Kidney epithelial cell (primary cell): ENCODE results near the gene RGP1. TPM values are rescaled to one million over a fixed set of nuclear protein-coding genes. Genes with fewer than 3 reads are reported as not detected.

Experiments used
- DNase-seq: peaks from one replicate; pipeline ENCODE4 v3.0.0-alpha.2; 2010; ENCODE audit warnings: low read depth
- H3K27me3 ChIP-seq: 2 replicates; pipeline ENCODE4 v1.6.0; 2011; ENCODE audit warnings: low read length; ENCODE audit not compliant: control insufficient read depth, insufficient read depth
- H3K36me3 ChIP-seq: 2 replicates; pipeline ENCODE4 v1.5.1; 2011; ENCODE audit warnings: low read length; ENCODE audit not compliant: control insufficient read depth, insufficient read depth
- H3K4me3 ChIP-seq: 2 replicates; pipeline ENCODE4 v1.5.1; 2011; ENCODE audit warnings: low read depth, mild to moderate bottlenecking, control low read depth, low read length
- CTCF ChIP-seq: IDR thresholded peaks from 2 replicates; pipeline ENCODE4 v1.5.1; 2011; ENCODE audit warnings: mild to moderate bottlenecking, moderate library complexity, low read length, control low read depth, inconsistent platforms; ENCODE audit not compliant: insufficient read depth, poor library complexity, severe bottlenecking
- total RNA-seq: library from RNA; depleted of rRNA; stranded (reverse); fragments of >200 nt; gene quantifications from 2 replicates; pipeline ENCODE4 v1.2.3, GENCODE V29; 2015

Gene RGP1
- 21.5 and 24.4 TPM in 2 replicates for total RNA-seq

- peak within 1 kb of the TSS; percentile 83 for H3K4me3 ChIP-seq
- DNase-seq = no peak
- peaks cover 3% of the 10 kb centered on the region for H3K36me3 ChIP-seq
- H3K27me3 ChIP-seq = no peaks in the 10 kb centered on the region
- no peak for TF ChIP-seq CTCF
Measured at GRCh38 chr9:35748858-35749514, at the start of gene RGP1, which contains the start of gene GBA2. RGP1 (plus strand) TSS chr9:35749287; CDS start chr9:35749756, 469 bp downstream. GBA2 (minus strand) TSS chr9:35749228; CDS start chr9:35748704, 524 bp downstream.

GRCh38 chr9:35700031-35700430 lies 49.1 kb upstream of the RGP1 start:
- no peak for DNase-seq
- Histone ChIP-seq H3K27me3 (no peaks in the 10 kb centered on the region), H3K4me3 (no peak overlapping the region), H3K36me3 (peaks cover 12% of the 10 kb centered on the region)
- no peak for TF ChIP-seq CTCF

- Histone ChIP-seq H3K27me3 (no peaks in the 10 kb centered on the region), H3K36me3 (peaks cover 13% of the 10 kb centered on the region), H3K4me3 (no peak overlapping the region)
- TF ChIP-seq CTCF = no peak
- DNase-seq = no peak
Measured at GRCh38 chr9:35700942-35701341, 48.1 kb upstream of the RGP1 start.

- Histone ChIP-seq H3K27me3 (no peaks in the 10 kb centered on the region), H3K4me3 (no peak overlapping the region), H3K36me3 (peaks cover 15% of the 10 kb centered on the region)
- DNase-seq = no peak
- TF ChIP-seq CTCF = no peak
Measured at GRCh38 chr9:35702696-35703095, 46.4 kb upstream of the RGP1 start.

- peaks cover 15% of the 10 kb centered on the region for H3K36me3 ChIP-seq
- H3K27me3 ChIP-seq = no peaks in the 10 kb centered on the region
- no peak for TF ChIP-seq CTCF
- no peak overlapping the region for H3K4me3 ChIP-seq
- no peak for DNase-seq
Measured at GRCh38 chr9:35703906-35704672, 45.0 kb upstream of the RGP1 start.
